Astrocyte (in vitro differentiated cells and primary cell): ENCODE results near the gene PRKD1. TPM values are rescaled to one million over a fixed set of nuclear protein-coding genes. Genes with fewer than 3 reads are reported as not detected.

Experiments used
- DNase-seq: peaks from one replicate; pipeline ENCODE4 v3.0.0-alpha.2; 2010; ENCODE audit warnings: low read depth
- FAIRE-seq: peaks from 2 replicates; lab custom pipeline; 2011; peaks lifted over from hg19 to GRCh38; lab: Jason Lieb, UNC
- H2AFZ ChIP-seq: 2 replicates; pipeline ENCODE4 v1.6.0; 2012; ENCODE audit warnings: low read depth, low read length, inconsistent platforms
- H3K27ac ChIP-seq: 2 replicates; pipeline ENCODE4 v1.5.1; 2011; ENCODE audit warnings: low read depth, low read length, inconsistent platforms
- H3K27me3 ChIP-seq: 2 replicates; pipeline ENCODE4 v1.6.0; 2011; ENCODE audit warnings: low read length, inconsistent platforms; ENCODE audit not compliant: insufficient read depth
- H3K36me3 ChIP-seq: 2 replicates; pipeline ENCODE4 v1.5.1; 2011; ENCODE audit warnings: low read length, inconsistent platforms; ENCODE audit not compliant: insufficient read depth
- H3K4me1 ChIP-seq: 2 replicates; pipeline ENCODE4 v1.5.1; 2011; ENCODE audit warnings: low read length, inconsistent platforms; ENCODE audit not compliant: insufficient read depth
- H3K4me2 ChIP-seq: 2 replicates; pipeline ENCODE4 v1.6.0; 2012; ENCODE audit warnings: low read length, inconsistent platforms
- H3K4me3 ChIP-seq: 2 replicates; pipeline ENCODE4 v1.5.1; 2011; ENCODE audit warnings: low read depth, mild to moderate bottlenecking, low read length, inconsistent platforms; ENCODE audit not compliant: insufficient read depth
- H3K79me2 ChIP-seq: 2 replicates; pipeline ENCODE4 v1.6.0; 2012; ENCODE audit warnings: mild to moderate bottlenecking, low read length, inconsistent platforms; ENCODE audit not compliant: insufficient read depth
- H3K9ac ChIP-seq: 2 replicates; pipeline ENCODE4 v1.6.0; 2012; ENCODE audit warnings: mild to moderate bottlenecking, low read length, inconsistent platforms
- H3K9me3 ChIP-seq: 2 replicates; pipeline ENCODE4 v1.5.1; 2012; ENCODE audit warnings: low read depth, mild to moderate bottlenecking, low read length, inconsistent platforms; ENCODE audit not compliant: insufficient read depth
- H4K20me1 ChIP-seq: 2 replicates; pipeline ENCODE4 v1.6.0; 2012; ENCODE audit warnings: low read length, inconsistent platforms; ENCODE audit not compliant: insufficient read depth
- H3K27ac Mint-ChIP-seq: one replicate; pipeline ENCODE4 v1.8.0; 2021; ENCODE audit warnings: mild to moderate bottlenecking, mixed read lengths; ENCODE audit not compliant: unreplicated experiment
- H3K27me3 Mint-ChIP-seq: one replicate; pipeline ENCODE4 v1.8.0; 2021; ENCODE audit warnings: low read depth, mixed read lengths; ENCODE audit not compliant: unreplicated experiment
- H3K36me3 Mint-ChIP-seq: one replicate; pipeline ENCODE4 v1.8.0; 2021; ENCODE audit warnings: low read depth, mixed read lengths; ENCODE audit not compliant: unreplicated experiment
- H3K4me1 Mint-ChIP-seq: one replicate; pipeline ENCODE4 v1.8.0; 2021; ENCODE audit warnings: low read depth, mixed read lengths; ENCODE audit not compliant: unreplicated experiment
- H3K4me3 Mint-ChIP-seq: one replicate; pipeline ENCODE4 v1.8.0; 2021; ENCODE audit warnings: mild to moderate bottlenecking, moderate library complexity, mixed read lengths; ENCODE audit not compliant: unreplicated experiment
- H3K9me3 Mint-ChIP-seq: one replicate; pipeline ENCODE4 v1.8.0; 2021; ENCODE audit warnings: mild to moderate bottlenecking, mixed read lengths; ENCODE audit not compliant: unreplicated experiment
- EZH2 ChIP-seq: IDR thresholded peaks from 2 replicates; pipeline ENCODE4 v1.6.1; 2012; ENCODE audit warnings: mild to moderate bottlenecking, low read length, inconsistent platforms; ENCODE audit not compliant: insufficient read depth
- total RNA-seq: library from RNA; stranded (reverse); gene quantifications from 2 replicates; pipeline ENCODE4 v1.2.1, GENCODE V29; 2021
- TF ChIP-seq, protein P1 (sequence below): IDR thresholded peaks from 2 replicates; pipeline ENCODE4 v1.5.1; 2011; ENCODE audit warnings: low read depth, mild to moderate bottlenecking, inconsistent platforms, low read length, moderate library complexity; ENCODE audit not compliant: insufficient read depth

Gene PRKD1
- total RNA-seq, 1 donor from 2014 or later, result 5.9 TPM

DNA sequence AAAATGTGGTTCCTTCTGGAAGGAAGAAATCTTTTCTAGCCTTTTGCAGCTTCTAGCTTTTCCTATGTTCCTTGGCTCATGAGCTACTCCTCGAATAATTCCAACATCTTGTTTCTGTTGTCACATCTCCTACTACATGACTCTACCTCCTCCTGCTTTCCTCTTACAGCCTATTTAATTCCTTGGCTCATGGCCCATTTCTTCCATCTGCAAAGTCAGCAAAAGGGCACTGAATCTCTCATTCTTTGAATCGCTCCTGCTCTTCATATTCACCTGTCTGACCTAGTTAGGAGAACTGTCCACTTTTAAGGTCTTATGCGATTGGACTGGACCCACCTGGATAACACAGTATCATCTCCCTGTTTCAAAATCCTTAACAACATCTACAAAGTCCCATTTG, 15.8 kb downstream of the PRKD1 start:
- Mint-ChIP-seq H3K9me3 (no peaks in the 10 kb centered on the region), H3K27ac (no peak overlapping the region), H3K27me3 (no peaks in the 10 kb centered on the region), H3K4me3 (no peak overlapping the region), H3K36me3 (no peaks in the 10 kb centered on the region), H3K4me1 (no peaks in the 10 kb centered on the region)
- no peaks in the 10 kb centered on the region for H3K27me3 ChIP-seq
- peaks cover 3% of the 10 kb centered on the region for H3K9me3 ChIP-seq
- H3K4me1 ChIP-seq, result no peaks in the 10 kb centered on the region
- H3K79me2 ChIP-seq, result no peaks in the 10 kb centered on the region
- no peak overlapping the region for H3K27ac ChIP-seq
- no peak overlapping the region for H3K4me3 ChIP-seq
- H4K20me1 ChIP-seq, result peaks cover 4% of the 10 kb centered on the region
- H3K9ac ChIP-seq, result no peak overlapping the region
- no peak overlapping the region for H2AFZ ChIP-seq
- FAIRE-seq (no peak), DNase-seq (no peak)
- H3K4me2 ChIP-seq, result no peak overlapping the region
- TF ChIP-seq, protein P1, sequence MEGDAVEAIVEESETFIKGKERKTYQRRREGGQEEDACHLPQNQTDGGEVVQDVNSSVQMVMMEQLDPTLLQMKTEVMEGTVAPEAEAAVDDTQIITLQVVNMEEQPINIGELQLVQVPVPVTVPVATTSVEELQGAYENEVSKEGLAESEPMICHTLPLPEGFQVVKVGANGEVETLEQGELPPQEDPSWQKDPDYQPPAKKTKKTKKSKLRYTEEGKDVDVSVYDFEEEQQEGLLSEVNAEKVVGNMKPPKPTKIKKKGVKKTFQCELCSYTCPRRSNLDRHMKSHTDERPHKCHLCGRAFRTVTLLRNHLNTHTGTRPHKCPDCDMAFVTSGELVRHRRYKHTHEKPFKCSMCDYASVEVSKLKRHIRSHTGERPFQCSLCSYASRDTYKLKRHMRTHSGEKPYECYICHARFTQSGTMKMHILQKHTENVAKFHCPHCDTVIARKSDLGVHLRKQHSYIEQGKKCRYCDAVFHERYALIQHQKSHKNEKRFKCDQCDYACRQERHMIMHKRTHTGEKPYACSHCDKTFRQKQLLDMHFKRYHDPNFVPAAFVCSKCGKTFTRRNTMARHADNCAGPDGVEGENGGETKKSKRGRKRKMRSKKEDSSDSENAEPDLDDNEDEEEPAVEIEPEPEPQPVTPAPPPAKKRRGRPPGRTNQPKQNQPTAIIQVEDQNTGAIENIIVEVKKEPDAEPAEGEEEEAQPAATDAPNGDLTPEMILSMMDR, result no peak
- no peak for TF ChIP-seq EZH2
- no peaks in the 10 kb centered on the region for H3K36me3 ChIP-seq

DNA sequence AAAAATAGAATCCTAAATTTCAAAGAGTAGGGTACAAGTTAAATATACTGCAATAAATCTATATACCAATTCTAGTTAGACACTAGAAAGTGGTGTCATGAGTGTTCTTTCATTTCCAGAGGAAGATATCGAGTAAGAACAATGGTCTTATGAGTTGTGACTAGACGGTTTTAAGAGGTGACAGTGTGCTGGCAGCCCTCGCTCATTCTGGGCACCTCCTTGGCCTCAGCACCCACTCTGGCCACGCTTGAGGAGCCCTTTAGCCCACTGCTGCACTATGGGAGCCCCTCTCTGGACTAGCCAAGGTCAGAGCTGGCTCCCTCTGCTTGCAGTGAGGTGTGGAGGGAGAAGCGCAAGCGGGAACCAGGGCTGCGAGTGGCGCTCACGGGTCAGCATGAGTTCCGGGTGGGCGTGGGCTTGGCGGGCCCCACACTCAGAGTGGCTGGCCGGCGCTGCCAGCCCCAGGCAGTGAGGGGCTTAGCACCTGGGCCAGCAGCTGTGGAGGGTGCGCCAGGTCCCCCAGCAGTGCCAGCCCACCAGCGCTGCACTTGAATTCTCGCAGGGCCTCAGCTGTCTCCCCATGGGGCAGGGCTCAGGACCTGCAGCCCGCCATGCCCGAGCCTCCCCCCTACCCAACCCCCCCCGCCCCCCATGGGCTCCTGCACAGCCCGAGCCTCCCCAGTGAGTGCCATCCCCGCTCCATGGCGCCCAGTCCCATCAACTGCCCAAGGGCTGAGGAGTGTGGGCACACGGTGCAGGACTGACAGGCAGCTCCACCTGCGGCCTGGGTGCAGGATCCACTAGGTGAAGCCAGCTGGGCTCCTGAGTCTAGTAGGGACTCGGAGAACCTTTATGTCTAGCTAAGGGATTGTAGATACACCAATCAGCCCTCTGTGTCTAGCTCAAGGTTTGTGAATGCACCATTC, 18.7 kb downstream of the PRKD1 start:
- Histone ChIP-seq H3K36me3 (no peaks in the 10 kb centered on the region), H3K9me3 (peaks cover 3% of the 10 kb centered on the region), H4K20me1 (peaks cover 4% of the 10 kb centered on the region), H2AFZ (no peak overlapping the region), H3K9ac (no peak overlapping the region), H3K4me3 (no peak overlapping the region), H3K27ac (no peak overlapping the region), H3K27me3 (no peaks in the 10 kb centered on the region), H3K4me1 (no peaks in the 10 kb centered on the region), H3K79me2 (no peaks in the 10 kb centered on the region), H3K4me2 (no peak overlapping the region)
- no peak for TF ChIP-seq EZH2
- TF ChIP-seq, protein P1, result no peak
- Mint-ChIP-seq H3K36me3 (no peaks in the 10 kb centered on the region), H3K4me1 (peaks cover 3% of the 10 kb centered on the region), H3K4me3 (no peak overlapping the region), H3K27me3 (no peaks in the 10 kb centered on the region), H3K27ac (no peak overlapping the region), H3K9me3 (no peaks in the 10 kb centered on the region)
- no peak for FAIRE-seq
- DNase-seq, result no peak
